Measurements from ENCODE around the gene GARS1. TPM values are rescaled to one million over a fixed set of nuclear protein-coding genes. Genes with fewer than 3 reads are reported as not detected.
"Not testable (repeated sequence)": the region's sequence is repeated elsewhere in the genome, so short reads cannot be mapped to it uniquely, and the experiment has no call there.

GARS1 gene
- total RNA-seq, 1 experiment from 2014 or later: 294 TPM

GRCh38 chr7:30634634-30635201, 40.0 kb downstream of the GARS1 start:
- Histone ChIP-seq H3K36me3 (ENCODE audit: insufficient read depth, low read length, poor library complexity, severe bottlenecking) (peaks cover 67% of the 10 kb centered on the region), H3K4me1 (ENCODE audit: insufficient read depth, low read length, poor library complexity, severe bottlenecking) (no peaks in the 10 kb centered on the region), H3K9me3 (ENCODE audit: low read depth, low read length, poor library complexity, severe bottlenecking) (no peaks in the 10 kb centered on the region), H3K4me3 (ENCODE audit: low read depth, low read length, poor library complexity, severe bottlenecking) (no peak overlapping the region), H3K27ac (ENCODE audit: low read depth, low read length, poor library complexity, severe bottlenecking) (no peak overlapping the region), H3K27me3 (replicated peaks; ENCODE audit: insufficient read depth, low read depth, low read length, poor library complexity) (no peaks in the 10 kb centered on the region)
- POLR2A ChIA-PET (ENCODE audit: low non-redundant PET): no interaction called here
- intact Hi-C loops (cut with micrococcal nuclease; ENCODE audit: unreplicated experiment): no loop called here
- TF ChIP-seq CTCF (conservative IDR thresholded peaks at IDR 0.05; ENCODE audit: low read depth, low read length) (no peak), EZH2 (IDR thresholded peaks at IDR 0.05; ENCODE audit: borderline replicate concordance, low read depth, low read length, poor library complexity, severe bottlenecking) (no peak)
- CTCF ChIA-PET: no interaction called here
- DNase-seq (ENCODE audit: low spot score): no peak
- BruUV-seq (replicated peaks): no TSS peak

- ChIA-PET CTCF (no interaction called here), POLR2A (ENCODE audit: low non-redundant PET) (no interaction called here)
- TF ChIP-seq CTCF (conservative IDR thresholded peaks at IDR 0.05; ENCODE audit: low read depth, low read length) (no peak), EZH2 (IDR thresholded peaks at IDR 0.05; ENCODE audit: borderline replicate concordance, low read depth, low read length, poor library complexity, severe bottlenecking) (no peak)
- H3K27me3 ChIP-seq (replicated peaks; ENCODE audit: insufficient read depth, low read depth, low read length, poor library complexity): no peaks in the 10 kb centered on the region
- no peak overlapping the region for H3K27ac ChIP-seq (ENCODE audit: low read depth, low read length, poor library complexity, severe bottlenecking)
- no peak for DNase-seq (ENCODE audit: low spot score)
- no TSS peak for BruUV-seq (replicated peaks)
- no peaks in the 10 kb centered on the region for H3K9me3 ChIP-seq (ENCODE audit: low read depth, low read length, poor library complexity, severe bottlenecking)
- no peaks in the 10 kb centered on the region for H3K4me1 ChIP-seq (ENCODE audit: insufficient read depth, low read length, poor library complexity, severe bottlenecking)
- H3K4me3 ChIP-seq (ENCODE audit: low read depth, low read length, poor library complexity, severe bottlenecking): no peak overlapping the region
- peaks cover 56% of the 10 kb centered on the region for H3K36me3 ChIP-seq (ENCODE audit: insufficient read depth, low read length, poor library complexity, severe bottlenecking)
- intact Hi-C loops (cut with micrococcal nuclease; ENCODE audit: unreplicated experiment): no loop called here
Observed at GRCh38 chr7:30635798-30636197, 41.1 kb downstream of the GARS1 start.

- H3K36me3 ChIP-seq (ENCODE audit: insufficient read depth, low read length, poor library complexity, severe bottlenecking); BruUV-seq (replicated peaks); DNase-seq (ENCODE audit: low spot score); H3K27ac ChIP-seq (ENCODE audit: low read depth, low read length, poor library complexity, severe bottlenecking); CTCF ChIA-PET; H3K9me3 ChIP-seq (ENCODE audit: low read depth, low read length, poor library complexity, severe bottlenecking); POLR2A ChIA-PET (ENCODE audit: low non-redundant PET); H3K27me3 ChIP-seq (replicated peaks; ENCODE audit: insufficient read depth, low read depth, low read length, poor library complexity); intact Hi-C loops (cut with micrococcal nuclease; ENCODE audit: unreplicated experiment); H3K4me1 ChIP-seq (ENCODE audit: insufficient read depth, low read length, poor library complexity, severe bottlenecking); H3K4me3 ChIP-seq (ENCODE audit: low read depth, low read length, poor library complexity, severe bottlenecking): not testable (repeated sequence)
Observed at GRCh38 chr7:30642322-30642721, 47.6 kb downstream of the GARS1 start.

GRCh38 chr7:30642789-30643188, 48.1 kb downstream of the GARS1 start:
- Histone ChIP-seq H3K4me1 (ENCODE audit: insufficient read depth, low read length, poor library complexity, severe bottlenecking) (no peaks in the 10 kb centered on the region), H3K27me3 (replicated peaks; ENCODE audit: insufficient read depth, low read depth, low read length, poor library complexity) (no peaks in the 10 kb centered on the region), H3K9me3 (ENCODE audit: low read depth, low read length, poor library complexity, severe bottlenecking) (no peaks in the 10 kb centered on the region), H3K36me3 (ENCODE audit: insufficient read depth, low read length, poor library complexity, severe bottlenecking) (peaks cover 6% of the 10 kb centered on the region), H3K4me3 (ENCODE audit: low read depth, low read length, poor library complexity, severe bottlenecking) (no peak overlapping the region), H3K27ac (ENCODE audit: low read depth, low read length, poor library complexity, severe bottlenecking) (no peak overlapping the region)
- DNase-seq (ENCODE audit: low spot score): no peak
- POLR2A ChIA-PET (ENCODE audit: low non-redundant PET): no interaction called here
- intact Hi-C loops (cut with micrococcal nuclease; ENCODE audit: unreplicated experiment): no loop called here
- TF ChIP-seq CTCF (conservative IDR thresholded peaks at IDR 0.05; ENCODE audit: low read depth, low read length): no peak
- TF ChIP-seq EZH2 (IDR thresholded peaks at IDR 0.05; ENCODE audit: borderline replicate concordance, low read depth, low read length, poor library complexity, severe bottlenecking): no peak
- no TSS peak for BruUV-seq (replicated peaks)
- CTCF ChIA-PET: no interaction called here

All from A673 (cell line).